ENCODE results near the gene AMOTL2.

GRCh38 chr3:134350861-134351311 lies 23.4 kb downstream of the AMOTL2 start:
- TF ChIP-seq JUN (IDR thresholded peaks at IDR 0.05; ENCODE audit: borderline replicate concordance, insufficient read depth, insufficient read length, low read depth), result no peak
- no peak for TF ChIP-seq CTCF (IDR thresholded peaks at IDR 0.05; ENCODE audit: extremely low read depth in 1 of 2, insufficient read depth in 1 of 2, low read depth in 1 of 2, low read length in 2 of 2)
- no peak for TF ChIP-seq EZH2 (IDR thresholded peaks at IDR 0.05; ENCODE audit: borderline replicate concordance, low read depth, low read length, severe bottlenecking)
- TF ChIP-seq POLR2A (IDR thresholded peaks at IDR 0.05; ENCODE audit: low read depth, low read length), result no peak
- TF ChIP-seq, protein P1, sequence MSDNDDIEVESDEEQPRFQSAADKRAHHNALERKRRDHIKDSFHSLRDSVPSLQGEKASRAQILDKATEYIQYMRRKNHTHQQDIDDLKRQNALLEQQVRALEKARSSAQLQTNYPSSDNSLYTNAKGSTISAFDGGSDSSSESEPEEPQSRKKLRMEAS (IDR thresholded peaks at IDR 0.05; ENCODE audit: insufficient read depth, insufficient read length), result no peak
- no peak for TF ChIP-seq POLR2AphosphoS5 (IDR thresholded peaks at IDR 0.05; ENCODE audit: insufficient read depth, low read depth, low read length)
- TF ChIP-seq FOS (IDR thresholded peaks at IDR 0.05; ENCODE audit: borderline replicate concordance, insufficient read depth, low read length), result no peak

Measured in endothelial cell of umbilical vein (primary cell).